ENCODE data around the gene PTPRJ. TPM values are rescaled to one million over a fixed set of nuclear protein-coding genes. Genes with fewer than 3 reads are reported as not detected.

Gene PTPRJ
- total RNA-seq, 2 donors from 2014 or later = 26.5 to 37.4 TPM

GRCh38 chr11:48044577-48044976, 64.2 kb downstream of the PTPRJ start:
- DNase-seq = no peak
- Mint-ChIP-seq H3K36me3 (ENCODE audit: low read depth) (no peaks in the 10 kb centered on the region), H3K27ac (no peak overlapping the region), H3K27me3 (ENCODE audit: insufficient read depth) (no peaks in the 10 kb centered on the region), H3K9me3 (no peaks in the 10 kb centered on the region), H3K4me3 (no peak overlapping the region), H3K4me1 (peaks cover 43% of the 10 kb centered on the region)
- Histone ChIP-seq H3K9me3 (ENCODE audit: control insufficient read depth, low read length) (no peaks in the 10 kb centered on the region), H3K9ac (ENCODE audit: extremely low read depth, low read length, poor library complexity, severe bottlenecking) (no peak overlapping the region), H3K36me3 (ENCODE audit: control insufficient read depth, insufficient read depth, low read length) (no peaks in the 10 kb centered on the region), H3K27ac (ENCODE audit: low read depth, low read length) (no peak overlapping the region), H3K27me3 (ENCODE audit: control insufficient read depth, insufficient read depth, low read length, poor library complexity, severe bottlenecking) (no peaks in the 10 kb centered on the region), H3K4me1 (ENCODE audit: control insufficient read depth, insufficient read depth, low read length) (peaks cover 10% of the 10 kb centered on the region), H3K4me3 (ENCODE audit: low read length) (no peak overlapping the region)
- no peak for TF ChIP-seq CTCF (conservative IDR thresholded peaks at IDR 0.05)
- 96 to 100% methylated on average over 3 to 7 of the region's 7 CpGs for WGBS, 2 experiments (ENCODE audit: insufficient coverage in 1 of 2, insufficient read length in 1 of 2)

GRCh38 chr11:48045536-48045935, 65.2 kb downstream of the PTPRJ start:
- no peak for DNase-seq
- no peak overlapping the region for H3K4me3 Mint-ChIP-seq

GRCh38 chr11:48047616-48048015, 67.3 kb downstream of the PTPRJ start:
- H3K9ac ChIP-seq (ENCODE audit: extremely low read depth, low read length, poor library complexity, severe bottlenecking) = no peak overlapping the region
- Mint-ChIP-seq H3K9me3 (no peaks in the 10 kb centered on the region), H3K27ac (no peak overlapping the region), H3K4me3 (no peak overlapping the region), H3K27me3 (ENCODE audit: insufficient read depth) (no peaks in the 10 kb centered on the region), H3K36me3 (ENCODE audit: low read depth) (no peaks in the 10 kb centered on the region), H3K4me1 (peaks cover 33% of the 10 kb centered on the region)
- peaks cover 10% of the 10 kb centered on the region for H3K4me1 ChIP-seq (ENCODE audit: control insufficient read depth, insufficient read depth, low read length)
- DNase-seq = no peak
- 90% methylated on average over 3 to 8 of the region's 8 CpGs for WGBS, 2 experiments (ENCODE audit: insufficient coverage in 1 of 2, insufficient read length in 1 of 2)
- H3K36me3 ChIP-seq (ENCODE audit: control insufficient read depth, insufficient read depth, low read length) = no peaks in the 10 kb centered on the region
- H3K4me3 ChIP-seq (ENCODE audit: low read length) = no peak overlapping the region
- no peaks in the 10 kb centered on the region for H3K27me3 ChIP-seq (ENCODE audit: control insufficient read depth, insufficient read depth, low read length, poor library complexity, severe bottlenecking)
- H3K9me3 ChIP-seq (ENCODE audit: control insufficient read depth, low read length) = no peaks in the 10 kb centered on the region
- no peak for TF ChIP-seq CTCF (conservative IDR thresholded peaks at IDR 0.05)
- no peak overlapping the region for H3K27ac ChIP-seq (ENCODE audit: low read depth, low read length)

More at GRCh38 chr11:48045536-48045935, 65.2 kb downstream of the PTPRJ start:
- no peaks in the 10 kb centered on the region for H3K36me3 Mint-ChIP-seq (ENCODE audit: low read depth)
- peaks cover 37% of the 10 kb centered on the region for H3K4me1 Mint-ChIP-seq
- Histone ChIP-seq H3K27me3 (ENCODE audit: control insufficient read depth, insufficient read depth, low read length, poor library complexity, severe bottlenecking) (no peaks in the 10 kb centered on the region), H3K4me3 (ENCODE audit: low read length) (no peak overlapping the region), H3K9me3 (ENCODE audit: control insufficient read depth, low read length) (no peaks in the 10 kb centered on the region), H3K4me1 (ENCODE audit: control insufficient read depth, insufficient read depth, low read length) (peaks cover 10% of the 10 kb centered on the region), H3K36me3 (ENCODE audit: control insufficient read depth, insufficient read depth, low read length) (no peaks in the 10 kb centered on the region), H3K9ac (ENCODE audit: extremely low read depth, low read length, poor library complexity, severe bottlenecking) (no peak overlapping the region), H3K27ac (ENCODE audit: low read depth, low read length) (no peak overlapping the region)
- no peaks in the 10 kb centered on the region for H3K9me3 Mint-ChIP-seq
- no peak for TF ChIP-seq CTCF (conservative IDR thresholded peaks at IDR 0.05)
- H3K27me3 Mint-ChIP-seq (ENCODE audit: insufficient read depth) = no peaks in the 10 kb centered on the region
- 92 to 100% methylated on average over 3 to 5 of the region's 5 CpGs for WGBS, 2 experiments (ENCODE audit: insufficient coverage in 1 of 2, insufficient read length in 1 of 2)
- H3K27ac Mint-ChIP-seq = no peak overlapping the region

Measured in endodermal cell (in vitro differentiated cells).